Activated T-helper 1 cell treated with Interleukin-2 at 50 U/mL for 16 hours (primary cell): Measurements from ENCODE around the gene TRIO.
"Not testable (repeated sequence)": the region's sequence is repeated elsewhere in the genome, so short reads cannot be mapped to it uniquely, and the experiment has no call there.

Experiments
- DNase-seq: peaks from one replicate; pipeline ENCODE4 v3.0.0-alpha.2; 2020; ENCODE audit warnings: low read depth

TRIO gene

DNA sequence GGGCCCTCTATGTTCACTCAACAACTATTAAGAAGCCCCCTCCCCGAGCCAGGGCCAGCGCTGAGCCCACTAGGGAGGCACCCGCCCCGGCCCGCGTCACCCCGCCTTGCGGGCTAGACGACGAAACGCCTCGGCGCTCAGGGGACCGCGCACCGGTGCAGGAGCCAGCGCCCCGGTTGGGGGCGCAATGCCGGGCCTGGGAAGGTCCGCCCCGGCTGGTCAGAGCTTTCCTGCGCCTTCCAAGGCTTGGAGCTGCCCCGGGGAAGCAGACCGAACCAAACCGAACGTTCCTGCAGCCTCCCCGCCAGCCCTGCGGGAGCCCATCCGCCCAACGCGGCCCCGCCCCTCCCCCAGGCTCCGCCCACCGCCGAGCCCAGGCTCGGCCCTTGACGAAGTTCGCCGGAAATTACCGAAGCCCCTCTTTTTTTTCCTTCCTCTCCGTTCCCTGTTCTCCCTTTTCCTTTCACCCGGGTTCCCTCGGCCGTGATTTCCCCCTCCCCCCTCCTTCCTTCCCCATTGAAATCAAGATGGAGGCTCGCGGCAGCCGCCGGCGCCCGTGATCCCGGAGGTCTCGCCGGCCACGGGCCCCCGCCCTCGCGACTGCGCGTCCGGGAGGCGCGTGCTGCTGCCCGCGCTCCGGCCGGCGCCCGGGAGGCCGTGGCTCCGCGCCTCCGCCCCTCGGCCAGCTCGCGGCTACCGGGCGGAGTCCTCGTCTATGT is at the start of gene TRIO:
Gene TRIO (plus strand): TSS at position 516 of the 719 bp plus-strand sequence. CDS start 384 bp downstream, outside the sequence.
- peak; percentile 56 for DNase-seq

DNA sequence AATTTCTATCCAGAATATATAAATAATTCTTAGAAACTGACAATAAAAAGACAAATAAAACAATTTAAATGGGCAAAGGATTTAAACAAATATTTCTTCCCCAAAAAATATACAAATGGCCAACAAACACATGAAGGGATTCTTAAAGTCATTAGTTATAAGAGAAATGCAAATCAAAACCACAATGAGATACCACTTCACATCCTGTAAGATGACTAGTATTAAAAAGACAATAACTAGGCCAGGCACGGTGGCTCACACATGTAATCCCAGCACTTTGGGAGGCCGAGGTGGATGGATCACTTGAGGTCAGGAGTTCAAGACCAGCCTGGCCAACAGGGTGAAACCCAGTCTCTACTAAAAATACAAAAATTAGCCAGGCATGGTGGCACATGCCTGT is 45.8 kb upstream of the TRIO start:
- not testable (repeated sequence) for DNase-seq

DNA sequence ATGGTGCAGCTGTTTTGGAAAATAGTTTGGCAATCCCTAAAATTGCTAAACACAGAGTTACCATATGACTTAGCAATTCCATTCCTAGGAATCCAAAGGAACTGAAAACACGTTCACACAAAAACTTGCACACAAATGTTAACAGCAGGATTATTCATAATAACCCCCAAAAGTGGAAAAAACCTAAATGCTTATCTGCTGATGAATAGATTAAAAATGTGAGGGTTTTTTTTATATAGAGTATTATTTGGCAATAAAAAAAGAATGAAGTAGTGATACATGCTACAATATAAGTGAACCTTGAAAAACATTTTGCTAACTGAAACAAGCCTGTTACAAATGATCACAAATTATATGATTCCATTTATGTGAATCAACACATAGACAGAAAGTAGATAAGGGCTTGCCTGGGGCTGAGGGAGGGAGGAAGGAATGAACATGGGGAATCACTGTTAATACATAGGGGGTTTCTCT is 45.1 kb upstream of the TRIO start:
- no peak for DNase-seq

DNA sequence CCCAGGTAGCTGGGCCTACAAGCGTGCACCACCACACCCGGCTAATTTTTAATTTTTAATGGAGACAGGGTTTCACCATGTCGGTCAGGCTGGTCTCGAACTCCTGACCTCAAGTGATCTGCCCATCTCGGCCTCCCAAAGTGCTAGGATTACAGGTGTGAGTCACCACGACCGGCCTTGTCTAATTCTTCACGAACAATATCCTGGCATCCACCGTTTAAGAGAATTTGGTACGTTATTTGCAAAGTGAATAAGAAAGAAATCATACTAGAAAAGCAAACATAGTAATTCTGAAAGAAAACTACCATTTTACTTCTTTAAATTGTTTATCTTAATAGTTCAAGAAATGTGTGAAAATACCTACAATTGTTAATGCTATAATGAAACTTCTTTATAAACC is 42.9 kb upstream of the TRIO start:
- no peak for DNase-seq

DNA sequence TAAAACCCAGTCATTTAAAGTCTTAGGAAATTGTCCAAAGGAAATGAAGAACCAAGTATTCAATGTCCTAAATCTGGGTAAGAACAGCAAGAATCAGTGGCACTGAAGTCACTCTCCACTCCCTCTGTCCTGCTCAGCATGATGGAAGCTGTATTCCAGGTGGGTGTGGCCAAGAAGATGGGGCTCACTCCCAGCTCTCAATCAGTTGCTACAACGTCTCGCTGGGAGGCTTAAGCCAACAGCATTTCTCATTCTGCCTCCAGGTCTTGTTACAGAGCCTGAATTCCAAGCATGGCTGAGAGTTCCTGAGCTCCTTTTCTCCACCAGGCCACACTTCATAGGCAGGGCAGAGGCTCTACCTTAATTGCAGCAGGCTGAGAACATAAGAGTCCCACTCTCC is 41.2 kb upstream of the TRIO start:
- DNase-seq: no peak

DNA sequence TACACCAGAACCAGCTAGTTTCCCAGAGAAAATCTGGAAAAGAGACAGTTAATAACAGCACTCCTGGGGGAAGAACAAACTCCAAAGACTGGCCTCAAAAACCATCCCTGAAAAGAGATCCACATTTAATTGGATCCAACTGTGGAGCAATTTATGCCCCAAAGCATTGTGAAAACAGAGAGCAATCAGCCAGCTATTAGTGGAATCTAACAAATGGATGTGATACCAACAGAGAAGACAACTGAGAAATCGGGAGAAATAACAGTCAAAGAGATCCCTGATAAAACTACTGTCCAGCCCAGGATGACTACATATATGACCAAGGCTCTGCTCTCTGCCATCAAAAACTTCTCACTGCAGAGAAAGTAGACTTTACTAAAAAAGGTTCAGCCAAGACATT is 40.5 kb upstream of the TRIO start:
- DNase-seq: no peak

DNA sequence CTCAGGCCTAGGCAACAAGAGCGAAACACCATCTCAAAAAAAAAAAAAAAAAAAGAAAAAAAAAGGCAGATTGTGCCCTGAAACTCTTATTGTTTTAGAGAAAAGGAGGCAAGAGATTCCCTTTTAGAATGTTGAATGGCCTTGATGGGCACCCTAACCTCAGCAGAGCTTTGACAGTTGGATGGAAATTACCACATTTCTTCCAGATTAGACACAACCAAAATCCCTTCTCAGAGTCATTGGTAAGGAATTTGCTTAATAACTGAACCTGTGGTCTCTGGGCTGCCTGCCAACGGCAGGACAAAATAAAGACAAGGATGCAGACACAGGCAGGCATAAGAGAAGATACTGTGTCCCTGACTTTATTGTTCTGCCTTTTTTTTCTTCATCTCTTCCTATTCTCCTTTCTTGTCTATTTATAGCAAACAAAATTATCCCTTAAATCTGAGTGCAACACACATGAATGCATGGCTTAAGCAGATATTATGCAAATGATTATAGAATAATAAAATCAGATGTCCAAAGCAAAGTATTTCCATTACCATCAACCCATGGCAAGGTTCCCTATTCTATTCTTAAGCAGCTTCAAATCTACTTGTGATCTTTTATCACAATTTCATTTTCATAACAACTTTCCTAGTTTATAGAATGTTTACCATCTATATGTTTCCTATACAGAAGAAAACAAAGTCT is 37.3 kb upstream of the TRIO start:
- no peak for DNase-seq

DNA sequence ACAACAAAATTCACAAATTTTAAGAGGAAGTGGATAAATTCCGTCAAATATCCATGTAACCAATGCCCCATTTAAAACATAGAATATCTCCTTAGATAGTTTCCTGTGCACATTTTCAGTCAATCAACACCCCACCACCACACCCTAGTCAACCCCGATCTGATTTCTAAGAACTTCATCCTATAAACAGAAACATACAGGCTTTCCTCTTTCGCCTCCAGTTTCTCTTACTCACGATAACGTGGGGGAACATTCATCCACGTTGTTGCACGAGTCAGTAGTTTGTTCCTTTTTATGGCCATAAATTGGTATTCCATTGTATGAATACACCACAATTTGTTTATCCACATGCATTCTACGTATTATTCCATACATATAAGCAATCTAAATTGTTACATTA is 35.6 kb upstream of the TRIO start:
- no peak for DNase-seq

DNA sequence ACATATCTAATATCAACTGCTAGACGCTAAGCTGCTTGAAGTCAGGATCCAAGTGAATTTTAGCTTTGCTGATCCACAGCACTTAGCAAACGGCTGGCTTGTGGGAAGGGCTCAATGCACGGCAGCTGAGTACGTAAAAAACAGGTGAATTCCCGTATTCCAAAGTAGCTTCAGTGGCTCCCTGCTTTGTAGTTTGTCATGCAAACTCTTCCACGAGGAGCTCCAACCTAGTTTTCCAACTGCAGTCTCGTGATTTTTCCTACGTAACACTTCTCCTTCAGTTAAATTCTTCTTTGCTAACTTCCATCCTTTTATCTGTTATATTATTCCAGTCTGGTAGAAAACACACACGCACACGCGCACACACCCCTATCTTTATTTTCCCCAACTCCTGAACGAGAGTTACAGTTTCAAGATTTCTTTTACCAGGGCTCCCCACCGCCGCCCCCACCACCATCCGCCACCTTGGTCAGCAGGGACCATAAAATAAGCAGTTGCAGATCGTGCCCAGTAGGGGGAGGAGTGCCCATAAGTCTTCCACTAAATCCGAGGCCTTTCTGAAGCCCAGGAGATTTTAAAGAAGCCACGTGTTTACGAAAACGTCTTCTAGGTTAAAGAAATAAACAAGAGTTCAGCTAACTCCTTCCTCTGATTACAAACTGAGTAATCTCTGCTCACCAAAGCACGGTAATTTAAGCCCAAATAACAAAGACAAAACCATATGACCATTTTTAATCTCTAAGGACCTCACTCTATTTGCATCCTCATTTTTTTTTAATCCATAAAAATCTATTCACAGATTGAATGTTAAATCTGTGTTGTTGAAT is 34.8 kb upstream of the TRIO start:
- no peak for DNase-seq

DNA sequence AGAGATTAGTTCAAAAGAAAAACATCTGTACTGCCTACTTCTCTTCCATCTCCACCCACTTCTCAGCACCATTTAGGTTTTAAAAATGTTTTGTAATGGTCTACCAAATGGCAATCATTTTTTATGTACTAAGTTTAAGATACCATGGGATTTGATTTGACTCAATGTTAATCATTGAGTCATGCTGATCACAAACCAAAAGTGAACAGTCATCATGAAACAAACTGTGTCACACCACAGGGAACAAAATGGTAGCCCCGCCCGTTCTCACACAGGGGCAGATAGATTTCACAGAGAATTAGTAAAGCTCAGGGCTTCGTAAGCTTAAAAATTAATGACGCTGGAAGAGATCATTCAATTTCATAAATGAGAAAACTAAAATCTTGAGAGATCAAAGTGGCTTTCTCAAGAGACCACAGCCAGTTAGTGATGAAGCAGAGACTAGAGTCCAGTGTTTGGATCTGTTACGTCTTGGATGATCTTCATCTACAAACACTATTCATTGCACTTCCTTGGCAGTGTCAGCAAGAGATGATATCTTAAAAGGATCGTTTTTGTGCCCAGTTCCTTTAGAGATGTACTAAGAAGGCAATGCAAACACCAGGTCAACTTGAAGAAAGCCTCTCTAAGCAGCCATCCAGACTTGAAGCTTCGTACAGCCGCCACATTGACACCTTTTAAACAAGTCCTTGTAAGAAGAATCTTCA is 33.9 kb upstream of the TRIO start:
- DNase-seq: no peak

DNA sequence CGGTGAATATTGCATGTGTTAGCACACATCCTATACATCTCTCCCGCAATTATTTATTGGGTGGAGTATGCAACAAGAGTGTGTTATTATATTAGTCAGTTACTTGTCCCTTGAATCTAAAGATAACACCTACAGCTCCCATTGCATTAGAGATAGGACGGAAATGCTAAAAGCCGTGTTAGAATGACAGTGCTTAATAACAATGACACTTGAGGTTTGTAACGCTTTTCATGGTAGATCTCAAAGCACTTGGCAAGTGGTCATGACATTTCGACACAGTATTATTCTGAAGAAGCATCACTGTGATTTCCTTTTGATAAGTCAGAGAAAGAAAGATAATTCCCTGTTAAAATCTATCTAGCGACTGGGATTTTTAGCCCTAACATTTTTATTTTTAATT is 33.4 kb upstream of the TRIO start:
- no peak for DNase-seq

DNA sequence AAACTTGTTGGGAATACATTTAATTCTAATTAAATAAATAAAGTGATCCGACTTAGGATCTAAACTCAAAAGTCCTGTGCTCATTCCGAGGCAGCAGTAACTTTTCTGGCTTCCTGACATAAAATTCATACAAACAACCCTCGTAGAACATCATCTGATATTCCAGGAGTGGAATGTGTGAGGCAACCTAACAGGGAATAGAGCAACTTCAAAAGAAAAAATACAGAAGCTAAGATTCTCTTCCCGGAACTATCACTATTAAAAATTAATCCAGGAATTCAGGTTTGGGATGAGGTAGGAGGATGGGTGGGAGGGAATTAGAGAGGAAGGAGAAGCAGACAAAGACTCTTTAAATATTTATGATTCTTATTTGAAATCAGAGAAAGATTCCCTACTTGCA is 32.9 kb upstream of the TRIO start:
- no peak for DNase-seq

DNA sequence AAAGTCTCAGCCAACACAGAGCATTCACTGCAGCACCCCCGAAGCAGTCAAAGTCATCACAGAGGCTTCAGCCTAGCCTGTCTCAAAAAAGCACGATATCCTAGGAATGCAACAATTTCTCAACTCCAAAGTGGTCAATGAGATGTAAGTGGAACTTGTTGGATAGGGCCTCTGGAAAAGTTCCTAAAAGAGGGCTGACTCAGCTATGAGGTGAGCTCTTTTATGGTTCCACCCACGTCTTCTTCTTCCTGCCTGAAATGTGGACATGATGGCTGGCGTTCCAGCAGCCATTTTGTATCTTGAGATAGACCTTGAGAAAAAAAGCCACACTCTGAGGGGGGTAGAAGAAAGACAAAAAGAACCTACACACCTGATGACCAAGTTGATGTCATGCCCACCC is 32.5 kb upstream of the TRIO start:
- DNase-seq: no peak

DNA sequence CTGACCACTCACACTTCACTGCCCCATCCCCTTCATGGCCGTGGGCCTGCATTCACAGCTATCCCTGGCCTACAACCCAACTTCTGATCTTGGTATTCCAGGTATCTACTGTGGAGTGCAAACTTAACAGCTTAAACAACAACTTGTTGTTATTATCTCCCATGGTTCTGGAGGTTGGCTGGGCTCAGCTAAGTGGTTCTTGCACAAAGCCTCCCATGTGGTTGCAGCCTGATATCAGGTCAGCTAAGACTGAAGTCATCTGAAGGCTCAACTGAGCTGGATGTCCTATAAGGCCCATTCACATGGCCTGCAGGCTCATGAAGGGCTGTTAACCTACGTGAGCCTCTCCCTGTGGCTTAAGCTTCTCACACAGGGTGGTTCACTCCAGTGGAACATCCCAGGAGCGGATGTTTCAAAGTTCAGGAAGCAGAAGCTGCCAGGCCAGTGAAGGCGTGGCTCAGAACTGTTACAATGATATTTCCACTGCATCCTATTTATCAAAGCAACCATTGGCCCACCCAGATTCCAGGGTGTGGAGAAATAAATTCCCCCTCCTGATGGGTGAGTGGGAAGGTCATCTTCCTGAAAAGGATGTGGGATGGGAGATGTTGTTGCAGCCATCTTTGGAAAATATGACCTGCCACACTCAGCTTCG is 30.0 kb upstream of the TRIO start:
- no peak for DNase-seq

DNA sequence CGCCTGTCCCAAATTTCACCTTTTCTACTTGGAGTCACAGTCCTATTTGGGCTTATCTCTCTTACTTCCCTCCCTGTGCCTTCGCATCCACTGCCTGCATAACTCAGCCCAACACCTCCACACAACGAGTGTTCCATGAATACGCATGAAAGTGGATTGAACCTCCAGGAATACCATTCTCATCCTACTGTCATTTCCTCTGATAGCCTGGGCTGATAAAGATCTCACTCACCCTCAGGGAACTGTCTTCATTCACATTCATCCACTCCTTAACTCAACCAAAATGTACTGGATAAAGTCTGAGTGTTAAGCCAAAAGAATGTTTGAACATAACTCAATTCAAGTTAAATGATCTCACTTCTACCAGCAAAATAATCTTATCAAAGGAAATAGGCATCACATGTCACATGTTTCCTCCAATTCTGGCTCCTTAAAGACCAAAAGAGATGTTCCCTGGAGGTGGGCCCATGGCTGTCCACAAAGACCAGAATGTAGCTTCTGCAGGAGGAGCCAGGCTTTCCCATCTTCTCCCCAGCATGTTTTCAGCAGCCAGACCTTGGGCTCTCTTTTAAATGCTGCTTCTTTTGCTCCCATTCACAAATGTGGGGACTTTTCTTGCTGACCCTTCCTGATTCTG is 28.4 kb upstream of the TRIO start:
- DNase-seq: no peak

DNA sequence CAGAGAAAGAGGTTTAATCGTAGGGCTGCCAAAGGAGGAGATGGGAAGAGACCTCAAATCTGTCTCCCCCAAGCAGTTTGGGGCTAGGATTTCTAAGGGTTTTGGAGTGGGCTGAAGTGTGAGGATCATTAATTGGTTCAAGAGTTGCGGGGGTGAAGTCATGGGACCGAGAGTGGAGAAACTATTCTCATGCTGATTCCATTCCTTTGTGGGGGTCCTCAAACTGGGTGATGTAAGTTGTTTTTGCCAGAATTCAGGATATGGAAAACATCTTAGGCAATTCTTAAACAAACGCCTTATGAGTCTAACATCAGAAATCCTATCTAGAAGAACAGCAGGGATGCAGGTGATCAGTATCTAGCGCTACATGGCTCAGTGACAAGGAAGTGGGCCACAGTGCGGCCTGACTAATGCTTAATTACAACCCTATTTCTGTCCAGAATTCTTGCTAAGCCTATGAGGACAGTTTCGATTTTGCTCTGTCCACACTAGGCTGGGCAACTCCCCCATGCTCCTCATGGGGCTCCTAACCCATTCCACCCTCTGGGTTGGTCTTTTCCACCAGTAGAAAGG is 27.7 kb upstream of the TRIO start:
- DNase-seq: no peak

DNA sequence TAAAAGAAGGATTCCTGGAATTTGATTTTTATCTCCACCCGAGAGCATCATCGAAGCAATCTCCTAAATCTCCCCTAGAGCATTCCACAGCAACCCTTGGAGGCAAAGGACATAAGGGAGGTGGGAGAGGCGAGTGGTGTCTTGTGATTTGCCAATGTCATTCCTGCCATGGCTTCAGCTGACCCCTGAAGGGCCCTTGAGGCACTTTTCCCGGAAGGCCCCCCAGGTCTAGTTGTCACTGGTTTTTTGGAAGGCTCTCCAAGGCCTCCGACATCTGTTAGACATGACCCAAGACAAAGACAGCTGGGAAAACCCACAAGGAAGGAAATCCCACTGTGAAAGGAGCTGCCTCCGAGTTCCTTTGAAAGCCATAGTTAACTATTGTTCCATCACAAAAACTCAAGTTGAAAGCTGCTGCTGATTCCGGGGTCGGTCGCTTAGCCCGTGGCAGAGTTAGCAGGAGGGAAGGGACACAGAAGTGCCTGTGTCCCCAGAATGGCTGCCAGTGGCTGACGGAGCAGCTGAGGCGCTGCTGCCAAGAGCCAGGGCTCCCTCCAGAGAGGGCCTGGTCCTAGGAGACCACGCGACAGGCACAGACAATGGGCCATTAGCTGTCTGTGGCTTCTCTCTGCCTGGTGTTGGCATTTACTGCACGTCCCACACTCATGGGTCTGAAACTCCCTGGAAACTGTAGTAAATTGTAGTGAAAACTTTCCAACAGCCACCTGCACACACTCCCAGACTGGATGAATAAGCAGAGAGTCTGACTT is 24.4 kb upstream of the TRIO start:
- DNase-seq: no peak

DNA sequence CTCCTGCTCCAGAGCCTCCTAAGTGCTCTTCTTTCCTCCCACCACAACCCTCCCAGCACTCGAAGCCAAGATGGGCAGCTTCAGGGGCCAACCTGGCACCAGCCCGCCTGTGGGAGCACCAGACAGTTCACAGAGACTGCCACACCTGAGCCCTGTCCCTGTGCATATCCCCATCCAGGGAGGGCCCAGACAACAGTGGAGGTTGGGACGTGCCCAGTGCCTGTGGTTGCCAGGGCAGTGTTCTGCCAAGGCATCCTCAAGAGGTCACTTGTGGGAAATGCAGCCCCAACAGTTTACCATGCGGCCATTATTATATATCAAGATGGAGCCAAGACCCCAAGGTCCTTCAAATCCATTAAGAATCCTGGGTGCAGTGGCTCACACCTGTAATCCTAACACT is 23.0 kb upstream of the TRIO start:
- DNase-seq: no peak

DNA sequence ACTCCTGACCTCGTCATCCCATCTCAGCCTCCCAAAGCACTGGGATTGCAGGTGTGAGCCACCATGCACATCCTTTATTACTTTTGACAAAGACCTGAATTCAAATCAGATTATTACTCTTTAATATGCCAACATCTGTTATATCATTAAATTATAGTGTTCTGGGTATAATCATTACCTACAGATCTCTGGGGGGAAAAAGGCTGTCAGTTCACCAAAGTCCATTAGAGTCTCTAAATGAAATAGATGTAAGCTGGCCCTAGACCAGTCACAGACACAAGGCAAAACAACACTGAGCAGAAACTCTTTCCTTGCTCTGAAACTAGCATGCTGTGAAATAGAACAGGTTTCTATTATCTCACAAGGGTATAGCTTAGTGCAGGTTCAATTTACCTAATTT is 21.6 kb upstream of the TRIO start:
- DNase-seq: no peak

DNA sequence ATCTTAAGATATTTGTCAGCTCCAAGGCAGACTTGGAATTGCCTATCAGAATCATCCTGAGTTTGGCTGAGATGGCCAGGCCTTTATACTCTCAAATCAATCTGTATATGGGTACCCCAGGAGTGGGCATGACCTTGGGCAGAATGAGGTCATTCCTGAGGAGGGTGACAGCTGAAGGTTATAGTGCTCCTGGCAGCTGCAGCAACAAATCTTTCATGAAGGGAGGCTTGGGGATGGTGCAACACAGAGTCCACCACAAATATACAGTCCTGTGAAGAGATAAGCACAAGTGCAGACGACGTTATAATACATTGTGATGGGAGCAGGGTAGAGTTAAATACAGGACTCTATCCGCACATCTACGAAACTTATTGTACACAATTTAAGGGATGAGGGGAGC is 21.1 kb upstream of the TRIO start:
- DNase-seq: no peak
